Inflammatory macrophage (primary cell): ENCODE measurements around the gene NKAIN2.
"Not testable (repeated sequence)": the region's sequence is repeated elsewhere in the genome, so short reads cannot be mapped to it uniquely, and the experiment has no call there.

Source experiments
- DNase-seq, 2 donors: peaks; one replicate each; pipeline ENCODE4 v3.0.0-alpha.2; 2020 to 2022

NKAIN2 gene

GRCh38 chr6:124530926-124531325 lies 727.3 kb downstream of the NKAIN2 start:
- DNase-seq: peak; percentile 71 to 82

GRCh38 chr6:124535299-124535698 lies 731.6 kb downstream of the NKAIN2 start:
- no peak for DNase-seq

GRCh38 chr6:124535746-124536145 lies 732.1 kb downstream of the NKAIN2 start:
- DNase-seq: no peak

GRCh38 chr6:124536157-124536841 lies 732.6 kb downstream of the NKAIN2 start:
- no peak for DNase-seq

- DNase-seq: peak in 1 of 2 donors; percentile 24
Measured at GRCh38 chr6:124536842-124537191, 733.2 kb downstream of the NKAIN2 start.

- DNase-seq: peak; percentile 26 to 71
Measured at GRCh38 chr6:124539096-124539495, 735.4 kb downstream of the NKAIN2 start.

- DNase-seq: no peak
Measured at GRCh38 chr6:124541573-124541972, 737.9 kb downstream of the NKAIN2 start.

GRCh38 chr6:124546601-124547000 lies 742.9 kb downstream of the NKAIN2 start:
- peak; percentile 23 to 57 for DNase-seq

GRCh38 chr6:124551711-124552233 lies 748.1 kb downstream of the NKAIN2 start:
- DNase-seq: no peak

- DNase-seq: no peak
Measured at GRCh38 chr6:124557873-124558272, 754.2 kb downstream of the NKAIN2 start.

GRCh38 chr6:124560078-124560477 lies 756.4 kb downstream of the NKAIN2 start:
- DNase-seq: peak; percentile 26 to 33

- no peak for DNase-seq
Measured at GRCh38 chr6:124560873-124561567, 757.4 kb downstream of the NKAIN2 start.

- DNase-seq: no peak
Measured at GRCh38 chr6:124561635-124562130, 758.0 kb downstream of the NKAIN2 start.

GRCh38 chr6:124564125-124564524 lies 760.5 kb downstream of the NKAIN2 start:
- DNase-seq: not testable (repeated sequence)

GRCh38 chr6:124567401-124567800 lies 763.7 kb downstream of the NKAIN2 start:
- DNase-seq: no peak

GRCh38 chr6:124573953-124574352 lies 770.3 kb downstream of the NKAIN2 start:
- DNase-seq: no peak

GRCh38 chr6:124577734-124578281 lies 774.1 kb downstream of the NKAIN2 start:
- no peak for DNase-seq

- DNase-seq: no peak
Measured at GRCh38 chr6:124590001-124590400, 786.3 kb downstream of the NKAIN2 start.

- DNase-seq: no peak
Measured at GRCh38 chr6:124599656-124600055, 796.0 kb downstream of the NKAIN2 start.

GRCh38 chr6:124604719-124605118 lies 801.1 kb downstream of the NKAIN2 start:
- DNase-seq: no peak

- no peak for DNase-seq
Measured at GRCh38 chr6:124607119-124607627, 803.5 kb downstream of the NKAIN2 start.

GRCh38 chr6:124613031-124613430 lies 809.4 kb downstream of the NKAIN2 start:
- DNase-seq: no peak

GRCh38 chr6:124622351-124622750 lies 818.7 kb downstream of the NKAIN2 start:
- DNase-seq: no peak
